Fibroblast of the aortic adventitia (primary cell): Measurements from ENCODE around the gene WDR86. TPM values are rescaled to one million over a fixed set of nuclear protein-coding genes. Genes with fewer than 3 reads are reported as not detected.
A peak's percentile ranks its signal among the peaks of the same experiment; 100 is the strongest.

ENCODE experiments used
- DNase-seq: peaks from one replicate; pipeline ENCODE4 v3.0.0-alpha.2; 2010; ENCODE audit warnings: low read depth
- H3K4me3 ChIP-seq: 2 replicates; pipeline ENCODE4 v1.5.1; 2011; ENCODE audit warnings: low read depth, mild to moderate bottlenecking, control low read depth, low read length, moderate library complexity
- CTCF ChIP-seq: IDR thresholded peaks from 2 replicates; pipeline ENCODE4 v1.5.1; 2011; ENCODE audit warnings: mild to moderate bottlenecking, low read length, control low read depth, inconsistent platforms; ENCODE audit not compliant: insufficient read depth
- total RNA-seq: library from RNA; depleted of rRNA; stranded (reverse); fragments of >200 nt; gene quantifications from 2 replicates; pipeline ENCODE4 v1.2.3, GENCODE V29; 2012; ENCODE audit warnings: low replicate concordance

Gene WDR86
- total RNA-seq, 1 donor: 0.45 TPM

- H3K4me3 ChIP-seq: no peak overlapping the region
- DNase-seq: no peak
- TF ChIP-seq CTCF: no peak
Measured at GRCh38 chr7:151349507-151349853, 60.4 kb downstream of the WDR86 start.

DNA sequence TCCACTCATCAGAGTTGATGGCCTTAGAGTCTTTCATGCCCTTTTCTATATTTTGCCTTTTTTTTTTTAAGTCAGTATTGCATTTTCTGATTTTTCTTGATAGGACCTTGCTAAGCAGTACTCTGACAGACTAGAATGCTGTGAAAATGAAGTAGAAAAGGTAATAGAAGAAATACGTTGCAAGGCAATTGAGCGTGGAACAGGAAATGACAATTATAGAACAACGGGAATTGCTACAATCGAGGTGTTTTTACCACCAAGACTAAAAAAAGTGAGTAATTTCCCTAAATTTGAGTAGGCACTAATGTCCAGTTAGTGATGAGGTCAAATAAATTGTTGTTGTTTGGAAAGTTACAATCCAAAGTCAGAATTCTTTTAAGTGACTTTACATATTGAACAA, 60.9 kb downstream of the WDR86 start:
- no peak overlapping the region for H3K4me3 ChIP-seq
- TF ChIP-seq CTCF: no peak
- no peak for DNase-seq

DNA sequence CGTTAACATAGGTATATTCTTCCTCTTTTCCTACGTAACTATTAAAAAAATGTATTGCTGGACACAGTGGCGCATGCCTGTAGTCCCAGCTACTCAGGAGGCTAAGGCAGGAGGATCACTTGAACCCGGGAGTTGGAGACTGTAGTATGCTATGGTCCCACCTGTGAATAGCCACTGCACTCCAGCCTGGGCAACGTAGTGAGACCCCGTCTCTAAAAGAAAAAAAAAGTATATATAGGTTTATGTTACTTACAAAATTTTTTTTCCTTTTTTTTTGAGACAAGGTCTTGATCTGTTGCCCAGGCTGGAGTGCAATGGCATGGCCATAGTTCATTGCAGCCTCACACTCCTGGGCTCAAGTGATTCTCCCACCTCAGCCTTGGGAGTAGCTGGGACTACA, 62.6 kb downstream of the WDR86 start:
- no peak for DNase-seq
- no peak for TF ChIP-seq CTCF

GRCh38 chr7:151346470-151346769, 63.4 kb downstream of the WDR86 start:
- no peak for DNase-seq
- no peak for TF ChIP-seq CTCF
- H3K4me3 ChIP-seq: no peak overlapping the region

More for the DNA sequence above, 62.6 kb downstream of the WDR86 start:
- H3K4me3 ChIP-seq: no peak overlapping the region

GRCh38 chr7:151345576-151346469, 64.0 kb downstream of the WDR86 start:
- no peak for DNase-seq
- TF ChIP-seq CTCF: no peak
- no peak overlapping the region for H3K4me3 ChIP-seq

DNA sequence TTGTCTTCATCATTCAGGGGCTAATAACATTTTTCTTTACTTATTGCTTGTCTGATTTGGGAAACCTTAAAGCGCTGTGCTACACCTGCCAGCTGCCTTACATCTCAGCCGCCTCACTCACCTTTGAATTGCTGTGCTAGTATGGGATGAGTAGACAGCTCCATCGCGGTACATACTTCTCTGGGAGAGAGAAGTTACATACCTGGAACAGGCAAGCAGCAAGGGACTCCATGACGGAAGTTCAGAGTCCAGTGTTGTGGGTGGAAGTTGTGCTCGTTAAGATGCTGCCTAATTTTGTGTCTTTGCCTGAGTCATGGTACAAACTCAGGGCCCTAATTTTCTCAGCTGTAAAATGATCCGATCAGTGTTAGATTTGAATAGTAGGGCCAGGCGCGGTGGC, 66.3 kb downstream of the WDR86 start:
- TF ChIP-seq CTCF: no peak
- no peak for DNase-seq
- H3K4me3 ChIP-seq: no peak overlapping the region

- DNase-seq: no peak
- peak; percentile 22 for TF ChIP-seq CTCF
Measured at GRCh38 chr7:151342811-151343210, 67.0 kb downstream of the WDR86 start.

More at GRCh38 chr7:151342811-151343210, 67.0 kb downstream of the WDR86 start:
- H3K4me3 ChIP-seq: peak overlapping the region; percentile 81
